IMR-90 (cell line): ENCODE data around the gene LY9.

Experiments used
- CEBPB ChIP-seq: IDR thresholded peaks from 2 replicates; pipeline ENCODE4 v1.6.1; 2012; ENCODE audit warnings: low read depth, low read length, improper control_type of control experiment
- CHD1 ChIP-seq: IDR thresholded peaks from 2 replicates; pipeline ENCODE4 v1.6.1; 2012; ENCODE audit warnings: low read depth, low read length, improper control_type of control experiment
- ELK1 ChIP-seq: fragments of 150-350 bp; IDR thresholded peaks from 2 replicates; pipeline ENCODE4 v1.6.1; 2016; ENCODE audit warnings: low read depth, mild to moderate bottlenecking, low read length, moderate library complexity, borderline replicate concordance
- FOS ChIP-seq: fragments of 150-350 bp; IDR thresholded peaks from 2 replicates; pipeline ENCODE4 v1.6.1; 2016; ENCODE audit warnings: low read depth, low read length
- MAFK ChIP-seq: IDR thresholded peaks from 2 replicates; pipeline ENCODE4 v1.6.1; 2012; ENCODE audit warnings: low read depth, low read length, improper control_type of control experiment
- POLR2A ChIP-seq: IDR thresholded peaks from 2 replicates; pipeline ENCODE4 v1.6.1; 2012; ENCODE audit warnings: mild to moderate bottlenecking, low read depth, low read length
- RAD21 ChIP-seq: IDR thresholded peaks from 2 replicates; pipeline ENCODE4 v1.6.1; 2012; ENCODE audit warnings: low read length, improper control_type of control experiment
- RFX5 ChIP-seq: IDR thresholded peaks from 2 replicates; pipeline ENCODE4 v1.8.0; 2012; ENCODE audit warnings: low read depth, mild to moderate bottlenecking, low read length, moderate library complexity
- USF2 ChIP-seq: fragments of 150-350 bp; IDR thresholded peaks from 2 replicates; pipeline ENCODE4 v1.6.1; 2017; ENCODE audit warnings: mild to moderate bottlenecking, antibody characterized with exemption, low read length, low read depth
- TF ChIP-seq, protein P1 (sequence below): conservative IDR thresholded peaks from 2 replicates; pipeline ENCODE4 v1.5.1; 2012; ENCODE audit warnings: mild to moderate bottlenecking, low read depth, low read length, improper control_type of control experiment

- TF ChIP-seq POLR2A, result no peak
- TF ChIP-seq, protein P1, sequence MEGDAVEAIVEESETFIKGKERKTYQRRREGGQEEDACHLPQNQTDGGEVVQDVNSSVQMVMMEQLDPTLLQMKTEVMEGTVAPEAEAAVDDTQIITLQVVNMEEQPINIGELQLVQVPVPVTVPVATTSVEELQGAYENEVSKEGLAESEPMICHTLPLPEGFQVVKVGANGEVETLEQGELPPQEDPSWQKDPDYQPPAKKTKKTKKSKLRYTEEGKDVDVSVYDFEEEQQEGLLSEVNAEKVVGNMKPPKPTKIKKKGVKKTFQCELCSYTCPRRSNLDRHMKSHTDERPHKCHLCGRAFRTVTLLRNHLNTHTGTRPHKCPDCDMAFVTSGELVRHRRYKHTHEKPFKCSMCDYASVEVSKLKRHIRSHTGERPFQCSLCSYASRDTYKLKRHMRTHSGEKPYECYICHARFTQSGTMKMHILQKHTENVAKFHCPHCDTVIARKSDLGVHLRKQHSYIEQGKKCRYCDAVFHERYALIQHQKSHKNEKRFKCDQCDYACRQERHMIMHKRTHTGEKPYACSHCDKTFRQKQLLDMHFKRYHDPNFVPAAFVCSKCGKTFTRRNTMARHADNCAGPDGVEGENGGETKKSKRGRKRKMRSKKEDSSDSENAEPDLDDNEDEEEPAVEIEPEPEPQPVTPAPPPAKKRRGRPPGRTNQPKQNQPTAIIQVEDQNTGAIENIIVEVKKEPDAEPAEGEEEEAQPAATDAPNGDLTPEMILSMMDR, result no peak
- no peak for TF ChIP-seq RAD21
- no peak for TF ChIP-seq FOS
- no peak for TF ChIP-seq USF2
- no peak for TF ChIP-seq RFX5
- no peak for TF ChIP-seq CHD1
- no peak for TF ChIP-seq MAFK
- no peak for TF ChIP-seq ELK1
- no peak for TF ChIP-seq CEBPB
Measured at GRCh38 chr1:160758521-160758920, 37.5 kb upstream of the LY9 start.
